GM23248 (cell line): Measurements from ENCODE around the gene TRIM14.

Experiments
- EZH2 ChIP-seq: fragments of 200-600 bp; sonication (generic); IDR thresholded peaks from 2 replicates; pipeline ENCODE4 v1.6.1; 2018; ENCODE audit warnings: antibody characterized with exemption, mild to moderate bottlenecking; ENCODE audit not compliant: insufficient read depth, poor library complexity, severe bottlenecking
- EZH2phosphoT487 ChIP-seq: fragments of 200-600 bp; sonication (generic); IDR thresholded peaks from 2 replicates; pipeline ENCODE4 v1.6.1; 2018; ENCODE audit warnings: antibody characterized with exemption, moderate library complexity, mild to moderate bottlenecking, low read depth; ENCODE audit not compliant: insufficient read depth

DNA sequence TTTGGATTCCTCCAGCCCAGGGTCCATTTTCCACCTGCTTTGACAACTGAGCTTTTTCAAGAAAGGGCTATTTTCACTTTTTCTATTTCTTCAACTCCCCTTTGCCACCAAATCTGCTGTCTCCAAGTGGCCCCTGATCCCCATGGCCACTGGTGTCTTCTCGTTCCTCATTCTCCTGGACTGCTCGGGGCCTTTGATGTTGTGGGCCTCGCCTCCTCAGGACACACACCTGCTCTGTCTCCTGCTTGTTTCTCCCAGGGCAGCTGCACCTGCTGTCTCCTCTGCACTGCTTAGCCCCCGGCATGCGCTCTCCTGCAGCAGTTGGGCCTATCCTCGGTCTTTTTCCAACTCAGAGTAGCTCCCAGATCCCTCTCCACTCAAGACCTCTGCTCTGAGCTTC, 78.8 kb downstream of the TRIM14 start:
- no peak for TF ChIP-seq EZH2
- TF ChIP-seq EZH2phosphoT487: no peak
